Neural cell (in vitro differentiated cells): Measurements from ENCODE around the gene VENTX. TPM values are rescaled to one million over a fixed set of nuclear protein-coding genes. Genes with fewer than 3 reads are reported as not detected.

Source experiments
- H2AFZ ChIP-seq: fragments of 200-600, 300-800 bp; sonication (generic), shearing (Covaris generic); 2 replicates; pipeline ENCODE4 v1.6.0; 2014; ENCODE audit warnings: low read depth, mild to moderate bottlenecking, antibody characterized with exemption, low read length, moderate library complexity
- H3F3A ChIP-seq: fragments of 200-600 bp; shearing (Covaris generic); 2 replicates; pipeline ENCODE4 v1.6.1; 2016; ENCODE audit warnings: mild to moderate bottlenecking, moderate library complexity, mixed read lengths, antibody characterized with exemption, low read length; ENCODE audit not compliant: insufficient read depth, poor library complexity, severe bottlenecking
- H3K27ac ChIP-seq: fragments of 200-600, 300-800 bp; sonication (generic), shearing (Covaris generic); 2 replicates; pipeline ENCODE4 v1.5.1; 2014; ENCODE audit warnings: mild to moderate bottlenecking, low read length, moderate library complexity
- H3K27me3 ChIP-seq: fragments of 300-800, 200-600 bp; sonication (generic), shearing (Covaris generic); 2 replicates; pipeline ENCODE4 v1.6.0; 2014; ENCODE audit warnings: mild to moderate bottlenecking, low read depth, low read length, moderate library complexity; ENCODE audit not compliant: insufficient read depth
- H3K36me3 ChIP-seq: fragments of 300-800, 200-600 bp; sonication (generic), shearing (Covaris generic); 2 replicates; pipeline ENCODE4 v1.5.1; 2014; ENCODE audit warnings: mild to moderate bottlenecking, antibody characterized with exemption, low read length, moderate library complexity; ENCODE audit not compliant: insufficient read depth
- H3K4me2 ChIP-seq: fragments of 300-800, 200-600 bp; sonication (generic), shearing (Covaris generic); 2 replicates; pipeline ENCODE4 v1.6.0; 2014; ENCODE audit warnings: mild to moderate bottlenecking, low read length
- H3K4me3 ChIP-seq: fragments of 300-800, 200-600 bp; sonication (generic), shearing (Covaris generic); 2 replicates; pipeline ENCODE4 v1.5.1; 2014; ENCODE audit warnings: mild to moderate bottlenecking, low read length, moderate library complexity
- H3K79me2 ChIP-seq: fragments of 200-600 bp; shearing (Covaris generic); replicated peaks from 2 replicates; pipeline ENCODE4 v1.6.0; 2014; ENCODE audit warnings: mild to moderate bottlenecking, low read length, moderate library complexity; ENCODE audit not compliant: insufficient read depth
- H3K9ac ChIP-seq: fragments of 300-800, 200-600 bp; sonication (generic), shearing (Covaris generic); 2 replicates; pipeline ENCODE4 v1.6.1; 2016; ENCODE audit warnings: mild to moderate bottlenecking, low read length, mixed read lengths
- H3K9me2 ChIP-seq: fragments of 200-600 bp; shearing (Covaris generic); 2 replicates; pipeline ENCODE4 v1.6.1; 2016; ENCODE audit warnings: mild to moderate bottlenecking, low read length, mixed read lengths; ENCODE audit not compliant: insufficient read depth
- H3K9me3 ChIP-seq: fragments of 200-600, 300-800 bp; sonication (generic), shearing (Covaris generic); 2 replicates; pipeline ENCODE4 v1.6.1; 2016; ENCODE audit warnings: mild to moderate bottlenecking, mixed run types, low read length, moderate library complexity, mixed read lengths
- H4K20me1 ChIP-seq: fragments of 200-600 bp; shearing (Covaris generic); 2 replicates; pipeline ENCODE4 v1.6.1; 2016; ENCODE audit warnings: mild to moderate bottlenecking, mixed run types; ENCODE audit not compliant: insufficient read depth
- EP300 ChIP-seq: fragments of 450-650 bp; conservative IDR thresholded peaks from 2 replicates; pipeline ENCODE4 v1.6.1; 2014; ENCODE audit warnings: antibody characterized with exemption, mild to moderate bottlenecking, moderate library complexity; ENCODE audit not compliant: poor library complexity, severe bottlenecking
- EZH2 ChIP-seq: fragments of 200-600, 300-800 bp; shearing (Covaris generic), sonication (generic); IDR thresholded peaks from 2 replicates; pipeline ENCODE4 v1.6.1; 2014; ENCODE audit warnings: antibody characterized with exemption, low read length, borderline replicate concordance, mild to moderate bottlenecking; ENCODE audit not compliant: insufficient read depth, poor library complexity, severe bottlenecking
- MXI1 ChIP-seq: fragments of 450-650 bp; conservative IDR thresholded peaks from 2 replicates; pipeline ENCODE4 v1.6.1; 2014; ENCODE audit warnings: antibody characterized with exemption, mild to moderate bottlenecking; ENCODE audit not compliant: poor library complexity, severe bottlenecking
- POLR2AphosphoS5 ChIP-seq: IDR thresholded peaks from 2 replicates; pipeline ENCODE4 v1.6.1; 2012
- RAD21 ChIP-seq: fragments of 450-650 bp; conservative IDR thresholded peaks from 2 replicates; pipeline ENCODE4 v1.6.1; 2014; ENCODE audit warnings: antibody characterized with exemption, mild to moderate bottlenecking, moderate library complexity
- SMC3 ChIP-seq: fragments of 450-650 bp; conservative IDR thresholded peaks from 2 replicates; pipeline ENCODE4 v1.6.1; 2014; ENCODE audit warnings: antibody characterized with exemption, mild to moderate bottlenecking, moderate library complexity; ENCODE audit not compliant: poor library complexity
- TAF1 ChIP-seq: IDR thresholded peaks from 2 replicates; pipeline ENCODE4 v1.6.1; 2012; ENCODE audit warnings: low read depth
- polyA plus RNA-seq: library from polyadenylated mRNA; depleted of rRNA; stranded (reverse); fragments of >200 nt; gene quantifications from 2 replicates; pipeline ENCODE4 v1.2.3, GENCODE V29; 2014
- TF ChIP-seq, protein P1 (sequence below): IDR thresholded peaks from 2 replicates; pipeline ENCODE4 v1.6.1; 2012; ENCODE audit warnings: borderline replicate concordance
- TF ChIP-seq, protein P2 (sequence below): fragments of 450-650 bp; IDR thresholded peaks from 2 replicates; pipeline ENCODE4 v1.5.1; 2014; ENCODE audit warnings: antibody characterized with exemption, mild to moderate bottlenecking, moderate library complexity; ENCODE audit not compliant: poor library complexity, severe bottlenecking

VENTX gene
- polyA plus RNA-seq, 1 donor from 2014 or later = not detected

DNA sequence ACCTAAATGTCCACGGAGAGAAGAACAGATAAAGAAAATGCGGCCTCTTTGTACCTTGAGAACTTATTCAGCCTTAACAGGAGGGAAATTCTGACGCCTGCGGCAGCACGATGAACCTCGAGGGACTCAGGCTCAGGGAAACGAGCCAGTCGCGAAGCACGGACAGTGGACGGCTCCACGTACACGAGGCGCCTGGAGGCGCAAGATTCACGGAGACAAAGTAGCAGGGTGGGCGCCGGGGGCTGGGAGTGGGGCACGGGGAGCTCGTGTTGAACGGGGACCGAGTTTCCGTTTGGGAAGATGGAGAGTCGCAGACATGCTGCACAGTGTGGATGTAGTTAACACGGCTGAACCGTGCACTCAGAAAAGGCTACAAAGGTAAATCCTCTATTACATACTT is 20.9 kb upstream of the VENTX start:
- no peaks in the 10 kb centered on the region for H3F3A ChIP-seq
- no peak overlapping the region for H3K4me3 ChIP-seq
- H4K20me1 ChIP-seq = no peaks in the 10 kb centered on the region
- H3K27ac ChIP-seq = no peak overlapping the region
- H3K4me2 ChIP-seq = no peak overlapping the region
- H3K9me2 ChIP-seq = no peaks in the 10 kb centered on the region
- no peaks in the 10 kb centered on the region for H3K79me2 ChIP-seq
- no peak overlapping the region for H2AFZ ChIP-seq
- TF ChIP-seq EP300 (no peak), POLR2AphosphoS5 (no peak), MXI1 (no peak), EZH2 (no peak), TAF1 (no peak), RAD21 (no peak), SMC3 (no peak)
- TF ChIP-seq, protein P1, sequence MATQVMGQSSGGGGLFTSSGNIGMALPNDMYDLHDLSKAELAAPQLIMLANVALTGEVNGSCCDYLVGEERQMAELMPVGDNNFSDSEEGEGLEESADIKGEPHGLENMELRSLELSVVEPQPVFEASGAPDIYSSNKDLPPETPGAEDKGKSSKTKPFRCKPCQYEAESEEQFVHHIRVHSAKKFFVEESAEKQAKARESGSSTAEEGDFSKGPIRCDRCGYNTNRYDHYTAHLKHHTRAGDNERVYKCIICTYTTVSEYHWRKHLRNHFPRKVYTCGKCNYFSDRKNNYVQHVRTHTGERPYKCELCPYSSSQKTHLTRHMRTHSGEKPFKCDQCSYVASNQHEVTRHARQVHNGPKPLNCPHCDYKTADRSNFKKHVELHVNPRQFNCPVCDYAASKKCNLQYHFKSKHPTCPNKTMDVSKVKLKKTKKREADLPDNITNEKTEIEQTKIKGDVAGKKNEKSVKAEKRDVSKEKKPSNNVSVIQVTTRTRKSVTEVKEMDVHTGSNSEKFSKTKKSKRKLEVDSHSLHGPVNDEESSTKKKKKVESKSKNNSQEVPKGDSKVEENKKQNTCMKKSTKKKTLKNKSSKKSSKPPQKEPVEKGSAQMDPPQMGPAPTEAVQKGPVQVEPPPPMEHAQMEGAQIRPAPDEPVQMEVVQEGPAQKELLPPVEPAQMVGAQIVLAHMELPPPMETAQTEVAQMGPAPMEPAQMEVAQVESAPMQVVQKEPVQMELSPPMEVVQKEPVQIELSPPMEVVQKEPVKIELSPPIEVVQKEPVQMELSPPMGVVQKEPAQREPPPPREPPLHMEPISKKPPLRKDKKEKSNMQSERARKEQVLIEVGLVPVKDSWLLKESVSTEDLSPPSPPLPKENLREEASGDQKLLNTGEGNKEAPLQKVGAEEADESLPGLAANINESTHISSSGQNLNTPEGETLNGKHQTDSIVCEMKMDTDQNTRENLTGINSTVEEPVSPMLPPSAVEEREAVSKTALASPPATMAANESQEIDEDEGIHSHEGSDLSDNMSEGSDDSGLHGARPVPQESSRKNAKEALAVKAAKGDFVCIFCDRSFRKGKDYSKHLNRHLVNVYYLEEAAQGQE = no peak
- TF ChIP-seq, protein P2, sequence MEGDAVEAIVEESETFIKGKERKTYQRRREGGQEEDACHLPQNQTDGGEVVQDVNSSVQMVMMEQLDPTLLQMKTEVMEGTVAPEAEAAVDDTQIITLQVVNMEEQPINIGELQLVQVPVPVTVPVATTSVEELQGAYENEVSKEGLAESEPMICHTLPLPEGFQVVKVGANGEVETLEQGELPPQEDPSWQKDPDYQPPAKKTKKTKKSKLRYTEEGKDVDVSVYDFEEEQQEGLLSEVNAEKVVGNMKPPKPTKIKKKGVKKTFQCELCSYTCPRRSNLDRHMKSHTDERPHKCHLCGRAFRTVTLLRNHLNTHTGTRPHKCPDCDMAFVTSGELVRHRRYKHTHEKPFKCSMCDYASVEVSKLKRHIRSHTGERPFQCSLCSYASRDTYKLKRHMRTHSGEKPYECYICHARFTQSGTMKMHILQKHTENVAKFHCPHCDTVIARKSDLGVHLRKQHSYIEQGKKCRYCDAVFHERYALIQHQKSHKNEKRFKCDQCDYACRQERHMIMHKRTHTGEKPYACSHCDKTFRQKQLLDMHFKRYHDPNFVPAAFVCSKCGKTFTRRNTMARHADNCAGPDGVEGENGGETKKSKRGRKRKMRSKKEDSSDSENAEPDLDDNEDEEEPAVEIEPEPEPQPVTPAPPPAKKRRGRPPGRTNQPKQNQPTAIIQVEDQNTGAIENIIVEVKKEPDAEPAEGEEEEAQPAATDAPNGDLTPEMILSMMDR = no peak
- no peaks in the 10 kb centered on the region for H3K36me3 ChIP-seq
- H3K9ac ChIP-seq = no peak overlapping the region
- no peaks in the 10 kb centered on the region for H3K27me3 ChIP-seq
- no peaks in the 10 kb centered on the region for H3K9me3 ChIP-seq

DNA sequence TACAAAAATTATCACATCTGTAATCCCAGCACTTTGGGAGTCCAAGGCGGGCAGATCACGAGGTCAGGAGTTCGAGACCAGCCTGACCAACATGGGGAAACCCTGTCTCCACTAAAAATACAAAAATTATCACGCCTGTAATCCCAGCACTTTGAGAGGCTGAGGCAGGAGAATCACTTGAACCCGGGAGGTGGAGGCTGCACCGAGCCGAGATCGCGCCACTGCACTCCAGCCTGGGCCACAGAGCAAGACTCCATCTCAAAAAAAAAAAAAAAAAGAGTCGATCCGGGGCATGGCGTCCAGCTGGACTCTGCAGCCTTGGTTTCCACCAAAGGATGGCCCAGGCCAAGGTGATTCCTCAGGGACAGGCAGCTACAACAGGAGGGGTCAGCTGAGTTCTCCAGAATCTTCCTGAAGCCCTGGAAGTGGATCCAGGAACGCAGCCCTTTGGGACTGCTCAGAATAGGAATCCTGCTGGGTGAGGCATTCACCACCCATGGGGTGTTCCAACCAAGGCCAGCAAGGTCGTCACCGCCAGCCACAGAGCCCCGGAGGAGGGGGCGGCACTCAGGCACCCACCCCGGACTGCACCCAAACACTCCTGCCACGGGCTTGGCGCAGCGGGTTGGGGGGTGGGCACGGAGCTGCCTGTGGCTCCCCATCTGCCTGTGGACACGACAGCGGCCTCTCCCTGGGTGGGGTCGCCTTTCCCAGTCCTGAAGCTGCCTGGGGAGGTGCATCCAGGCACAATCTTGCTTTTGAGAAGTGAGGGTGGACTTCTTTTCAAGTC is 19.7 kb upstream of the VENTX start:
- H3K36me3 ChIP-seq = no peaks in the 10 kb centered on the region
- H3K4me3 ChIP-seq = no peak overlapping the region
- H3K9me3 ChIP-seq = no peaks in the 10 kb centered on the region
- no peak overlapping the region for H3K4me2 ChIP-seq
- H2AFZ ChIP-seq = no peak overlapping the region
- H3K9ac ChIP-seq = no peak overlapping the region
- H3K9me2 ChIP-seq = no peaks in the 10 kb centered on the region
- TF ChIP-seq, protein P1 = no peak
- TF ChIP-seq, protein P2 = no peak
- TF ChIP-seq EZH2 (no peak), MXI1 (no peak), SMC3 (no peak), EP300 (no peak), POLR2AphosphoS5 (no peak), TAF1 (no peak), RAD21 (no peak)
- no peak overlapping the region for H3K27ac ChIP-seq
- H4K20me1 ChIP-seq = no peaks in the 10 kb centered on the region
- no peaks in the 10 kb centered on the region for H3K27me3 ChIP-seq
- no peaks in the 10 kb centered on the region for H3K79me2 ChIP-seq
- no peaks in the 10 kb centered on the region for H3F3A ChIP-seq
